ENCODE data around the gene CALML4. TPM values are rescaled to one million over a fixed set of nuclear protein-coding genes. Genes with fewer than 3 reads are reported as not detected.

Gene CALML4
- total RNA-seq, 1 donor from 2014 or later, result 7.3 TPM

DNA sequence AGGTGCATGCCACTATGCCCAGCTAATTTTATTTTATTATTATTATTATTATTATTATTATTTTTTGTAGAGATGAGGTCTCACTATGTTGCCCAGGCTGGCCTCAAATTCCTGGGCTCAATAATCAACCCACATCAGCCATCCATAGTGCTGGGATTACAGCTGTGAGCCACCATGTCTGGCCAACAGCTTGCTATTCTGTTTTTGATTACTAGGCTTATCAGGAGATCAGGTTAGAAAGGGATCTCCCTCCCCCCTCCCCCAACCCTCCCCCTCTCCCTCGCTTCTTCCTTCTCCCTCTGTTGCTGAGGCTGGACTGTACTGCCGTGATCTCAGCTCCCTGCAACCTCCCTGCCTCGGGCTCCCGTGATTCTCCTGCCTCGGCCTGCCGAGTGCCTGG lies 15.8 kb upstream of the CALML4 start:
- no peaks in the 10 kb centered on the region for H3K9me3 ChIP-seq
- TF ChIP-seq, protein P1, sequence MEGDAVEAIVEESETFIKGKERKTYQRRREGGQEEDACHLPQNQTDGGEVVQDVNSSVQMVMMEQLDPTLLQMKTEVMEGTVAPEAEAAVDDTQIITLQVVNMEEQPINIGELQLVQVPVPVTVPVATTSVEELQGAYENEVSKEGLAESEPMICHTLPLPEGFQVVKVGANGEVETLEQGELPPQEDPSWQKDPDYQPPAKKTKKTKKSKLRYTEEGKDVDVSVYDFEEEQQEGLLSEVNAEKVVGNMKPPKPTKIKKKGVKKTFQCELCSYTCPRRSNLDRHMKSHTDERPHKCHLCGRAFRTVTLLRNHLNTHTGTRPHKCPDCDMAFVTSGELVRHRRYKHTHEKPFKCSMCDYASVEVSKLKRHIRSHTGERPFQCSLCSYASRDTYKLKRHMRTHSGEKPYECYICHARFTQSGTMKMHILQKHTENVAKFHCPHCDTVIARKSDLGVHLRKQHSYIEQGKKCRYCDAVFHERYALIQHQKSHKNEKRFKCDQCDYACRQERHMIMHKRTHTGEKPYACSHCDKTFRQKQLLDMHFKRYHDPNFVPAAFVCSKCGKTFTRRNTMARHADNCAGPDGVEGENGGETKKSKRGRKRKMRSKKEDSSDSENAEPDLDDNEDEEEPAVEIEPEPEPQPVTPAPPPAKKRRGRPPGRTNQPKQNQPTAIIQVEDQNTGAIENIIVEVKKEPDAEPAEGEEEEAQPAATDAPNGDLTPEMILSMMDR (IDR thresholded peaks at IDR 0.05), result no peak
- H3K4me3 ChIP-seq, result no peak overlapping the region
- no peaks in the 10 kb centered on the region for H3K27me3 ChIP-seq (ENCODE audit: low read depth)
- DNase-seq (no peak), ATAC-seq (no peak)
- no peaks in the 10 kb centered on the region for H3K4me1 ChIP-seq
- H3K27ac ChIP-seq, result no peak overlapping the region
- H3K36me3 ChIP-seq, result peaks cover 14% of the 10 kb centered on the region
- intact Hi-C loops (cut with DNase I), result no loop called here

DNA sequence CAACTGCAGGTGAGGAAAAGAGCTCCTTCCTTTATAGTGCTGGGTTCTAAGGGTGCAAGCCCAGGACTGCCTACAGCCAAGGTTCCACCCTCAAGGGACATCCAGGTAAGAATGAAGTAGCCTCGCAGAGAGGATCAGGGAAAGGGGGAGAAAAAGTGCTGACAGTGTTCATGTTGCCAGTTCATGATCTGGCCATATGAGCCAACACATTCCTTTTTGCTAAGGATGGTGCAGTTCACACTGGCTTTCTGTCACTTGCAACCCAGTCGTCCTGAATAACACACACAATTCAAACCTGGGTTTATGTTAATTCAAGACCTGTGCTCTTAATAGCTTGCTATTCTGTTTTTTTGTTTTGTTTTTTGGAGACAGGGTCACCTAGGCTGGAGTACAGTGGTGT lies 15.4 kb upstream of the CALML4 start:
- no peaks in the 10 kb centered on the region for H3K9me3 ChIP-seq
- H3K4me3 ChIP-seq, result no peak overlapping the region
- DNase-seq (no peak), ATAC-seq (no peak)
- peaks cover 2% of the 10 kb centered on the region for H3K4me1 ChIP-seq
- H3K27me3 ChIP-seq (ENCODE audit: low read depth), result no peaks in the 10 kb centered on the region
- no peak overlapping the region for H3K27ac ChIP-seq
- H3K36me3 ChIP-seq, result peaks cover 18% of the 10 kb centered on the region
- intact Hi-C loops (cut with DNase I), result no loop called here
- TF ChIP-seq, protein P1 (IDR thresholded peaks at IDR 0.05), result no peak

DNA sequence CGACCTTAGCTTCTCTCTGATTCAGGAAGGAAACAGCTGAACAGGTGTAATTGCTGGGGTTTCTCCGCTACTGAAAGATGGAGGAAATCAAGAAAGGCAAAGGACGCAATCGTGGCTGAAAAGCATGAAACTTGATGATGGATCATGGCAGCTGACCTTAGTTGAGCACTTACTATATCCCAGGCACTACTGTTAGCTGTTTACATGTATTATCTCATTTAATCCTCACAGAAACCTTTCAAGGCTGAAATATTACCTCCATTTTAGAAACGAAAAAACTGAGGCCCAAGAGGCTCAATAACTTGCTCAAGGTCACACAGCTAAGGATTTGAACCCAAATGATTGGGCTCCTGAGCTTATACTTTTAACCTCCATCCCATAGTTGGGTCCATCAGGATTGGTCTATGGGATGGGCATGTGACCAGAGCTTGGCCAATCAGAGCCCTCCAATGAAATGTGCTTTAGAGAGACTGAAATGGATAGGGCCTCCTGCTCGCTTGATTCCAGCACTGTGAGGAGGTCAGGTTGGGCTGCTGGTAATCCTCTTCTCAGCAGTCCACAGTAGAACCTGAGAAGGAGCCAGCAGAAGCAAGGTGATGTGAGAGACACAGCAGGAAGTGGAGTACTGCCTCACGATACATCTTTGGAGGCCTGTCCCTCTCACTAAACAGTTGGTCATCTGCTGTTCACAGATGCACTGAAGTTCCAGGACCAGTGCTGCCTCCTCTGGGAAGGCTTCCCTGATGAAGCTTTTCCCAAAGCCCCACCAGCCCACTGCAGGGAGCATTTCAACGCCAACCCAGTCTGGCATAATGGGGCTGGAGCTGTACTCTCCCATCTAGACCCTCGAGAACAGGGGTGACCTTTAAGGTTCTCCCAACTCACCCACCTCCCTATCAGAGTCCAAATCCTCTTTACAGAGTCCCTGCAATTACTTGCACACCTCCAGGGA lies 14.0 kb upstream of the CALML4 start:
- Histone ChIP-seq H3K9me3 (no peaks in the 10 kb centered on the region), H3K4me1 (peaks cover 3% of the 10 kb centered on the region), H3K4me3 (no peak overlapping the region), H3K36me3 (peaks cover 18% of the 10 kb centered on the region), H3K27me3 (ENCODE audit: low read depth) (no peaks in the 10 kb centered on the region), H3K27ac (no peak overlapping the region)
- TF ChIP-seq, protein P1 (IDR thresholded peaks at IDR 0.05), result no peak
- no peak for DNase-seq
- ATAC-seq, result no peak
- intact Hi-C loops (cut with DNase I), result no loop called here

DNA sequence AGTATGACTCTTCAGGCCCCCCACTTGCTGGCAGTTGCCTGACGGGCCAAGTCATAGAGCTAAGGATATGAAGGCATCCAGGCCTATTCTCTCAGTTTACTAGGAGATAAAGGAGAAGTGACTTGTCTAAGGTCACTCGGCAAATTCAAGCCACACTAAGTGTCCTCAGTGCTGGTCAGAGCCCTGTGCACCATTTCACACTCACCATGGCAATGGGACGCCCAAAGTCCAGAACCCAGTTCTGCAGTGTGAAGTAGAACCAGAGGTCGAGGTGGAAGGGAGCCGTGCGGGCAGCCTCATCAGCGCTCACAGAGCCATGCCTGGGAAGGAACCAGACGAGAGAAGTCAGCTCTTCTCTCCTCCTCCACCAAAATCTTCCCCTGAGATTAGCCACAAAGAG lies 13.2 kb upstream of the CALML4 start:
- no peak overlapping the region for H3K4me3 ChIP-seq
- intact Hi-C loops (cut with DNase I), result no loop called here
- no peaks in the 10 kb centered on the region for H3K27me3 ChIP-seq (ENCODE audit: low read depth)
- ATAC-seq (no peak), DNase-seq (no peak)
- peaks cover 3% of the 10 kb centered on the region for H3K4me1 ChIP-seq
- TF ChIP-seq, protein P1 (IDR thresholded peaks at IDR 0.05), result no peak
- H3K9me3 ChIP-seq, result no peaks in the 10 kb centered on the region
- no peak overlapping the region for H3K27ac ChIP-seq
- H3K36me3 ChIP-seq, result peaks cover 18% of the 10 kb centered on the region

DNA sequence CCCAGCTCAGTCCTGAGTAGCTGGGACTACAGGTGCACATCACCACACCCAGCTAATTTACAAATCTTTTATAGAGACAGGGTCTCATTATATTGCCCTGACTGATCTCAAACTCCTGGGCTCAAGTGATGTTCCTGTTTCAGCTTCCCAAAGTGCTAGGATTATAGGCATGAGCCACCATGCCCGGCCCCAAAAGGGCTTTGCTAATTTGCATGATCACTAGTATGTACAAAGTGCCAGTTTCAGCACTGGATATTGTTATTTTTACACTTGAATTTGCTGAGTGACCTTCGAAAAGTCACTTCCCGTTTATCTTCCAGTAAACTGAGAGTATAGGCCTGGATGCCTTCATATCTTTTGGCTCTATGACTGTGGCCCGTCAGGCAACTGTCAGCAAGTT lies 12.2 kb upstream of the CALML4 start:
- intact Hi-C loops (cut with DNase I), result no loop called here
- TF ChIP-seq, protein P1 (IDR thresholded peaks at IDR 0.05), result no peak
- Histone ChIP-seq H3K9me3 (no peaks in the 10 kb centered on the region), H3K27me3 (ENCODE audit: low read depth) (no peaks in the 10 kb centered on the region), H3K4me3 (no peak overlapping the region), H3K27ac (no peak overlapping the region), H3K36me3 (peaks cover 18% of the 10 kb centered on the region), H3K4me1 (peaks cover 3% of the 10 kb centered on the region)
- ATAC-seq (no peak), DNase-seq (no peak)

Measured in lower lobe of right lung (tissue), 2 donors.